PC-9 (cell line): Measurements from ENCODE around the gene TMEM183A.

Experiments
- EZH2 ChIP-seq: fragments of 200-600 bp; sonication (generic); IDR thresholded peaks from 2 replicates; pipeline ENCODE4 v1.8.0; 2017; ENCODE audit warnings: antibody characterized with exemption, low read depth
- TF ChIP-seq, protein P1 (sequence below): fragments of 200-600 bp; sonication (generic); conservative IDR thresholded peaks from 2 replicates; pipeline ENCODE4 v1.6.1; 2017; ENCODE audit warnings: mixed run types, antibody characterized with exemption, mild to moderate bottlenecking, moderate library complexity

DNA sequence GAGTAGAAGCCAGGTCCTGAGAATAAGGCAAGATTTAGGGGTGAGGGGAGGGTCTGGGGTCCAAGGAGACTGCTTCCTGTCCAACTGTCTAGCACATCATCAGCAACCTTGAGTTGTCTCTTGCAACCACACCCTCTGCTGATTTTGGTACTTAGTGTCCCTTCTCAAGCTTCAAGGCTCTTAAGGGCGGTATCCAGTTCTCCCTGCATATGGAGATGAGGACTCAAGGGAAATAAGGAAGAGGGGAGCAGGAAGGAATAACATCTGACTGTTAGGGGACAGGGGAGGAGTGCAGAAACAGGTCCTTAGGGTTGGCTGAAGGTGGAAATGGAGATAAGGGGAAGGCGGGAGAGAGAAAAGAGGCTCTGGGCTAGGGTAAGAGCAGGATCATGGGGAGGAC is 66.3 kb downstream of the TMEM183A start:
- TF ChIP-seq, protein P1, sequence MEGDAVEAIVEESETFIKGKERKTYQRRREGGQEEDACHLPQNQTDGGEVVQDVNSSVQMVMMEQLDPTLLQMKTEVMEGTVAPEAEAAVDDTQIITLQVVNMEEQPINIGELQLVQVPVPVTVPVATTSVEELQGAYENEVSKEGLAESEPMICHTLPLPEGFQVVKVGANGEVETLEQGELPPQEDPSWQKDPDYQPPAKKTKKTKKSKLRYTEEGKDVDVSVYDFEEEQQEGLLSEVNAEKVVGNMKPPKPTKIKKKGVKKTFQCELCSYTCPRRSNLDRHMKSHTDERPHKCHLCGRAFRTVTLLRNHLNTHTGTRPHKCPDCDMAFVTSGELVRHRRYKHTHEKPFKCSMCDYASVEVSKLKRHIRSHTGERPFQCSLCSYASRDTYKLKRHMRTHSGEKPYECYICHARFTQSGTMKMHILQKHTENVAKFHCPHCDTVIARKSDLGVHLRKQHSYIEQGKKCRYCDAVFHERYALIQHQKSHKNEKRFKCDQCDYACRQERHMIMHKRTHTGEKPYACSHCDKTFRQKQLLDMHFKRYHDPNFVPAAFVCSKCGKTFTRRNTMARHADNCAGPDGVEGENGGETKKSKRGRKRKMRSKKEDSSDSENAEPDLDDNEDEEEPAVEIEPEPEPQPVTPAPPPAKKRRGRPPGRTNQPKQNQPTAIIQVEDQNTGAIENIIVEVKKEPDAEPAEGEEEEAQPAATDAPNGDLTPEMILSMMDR, result no peak
- TF ChIP-seq EZH2, result no peak
